Eye (tissue), 1 donor: ENCODE results near the gene NUF2.
"Not testable (repeated sequence)": the region's sequence is repeated elsewhere in the genome, so short reads cannot be mapped to it uniquely, and the experiment has no call there.

ENCODE experiments used
- DNase-seq: peaks from one replicate; pipeline ENCODE4 v3.0.0-alpha.2; 2015

NUF2 gene

GRCh38 chr1:163321311-163322305 lies at the start of gene NUF2:
Gene NUF2 (plus strand): TSS chr1:163321954. CDS start chr1:163326052, 4,098 bp downstream.
- peak; percentile 99 for DNase-seq

- no peak for DNase-seq
Measured at GRCh38 chr1:163273766-163274441, 47.9 kb upstream of the NUF2 start.

- no peak for DNase-seq
Measured at GRCh38 chr1:163275222-163275621, 46.5 kb upstream of the NUF2 start.

GRCh38 chr1:163278602-163279001 lies 43.2 kb upstream of the NUF2 start:
- no peak for DNase-seq

- DNase-seq: not testable (repeated sequence)
Measured at GRCh38 chr1:163284867-163285266, 36.9 kb upstream of the NUF2 start.

GRCh38 chr1:163290025-163290640 lies 31.6 kb upstream of the NUF2 start:
- DNase-seq: peak; percentile 4

- DNase-seq: no peak
Measured at GRCh38 chr1:163291461-163291860, 30.3 kb upstream of the NUF2 start.

- not testable (repeated sequence) for DNase-seq
Measured at GRCh38 chr1:163292153-163292552, 29.6 kb upstream of the NUF2 start.

- not testable (repeated sequence) for DNase-seq
Measured at GRCh38 chr1:163293497-163293896, 28.3 kb upstream of the NUF2 start.

- no peak for DNase-seq
Measured at GRCh38 chr1:163295949-163296348, 25.8 kb upstream of the NUF2 start.

- DNase-seq: no peak
Measured at GRCh38 chr1:163296504-163297263, 25.1 kb upstream of the NUF2 start.

GRCh38 chr1:163298365-163298764 lies 23.4 kb upstream of the NUF2 start:
- no peak for DNase-seq

- no peak for DNase-seq
Measured at GRCh38 chr1:163300568-163300967, 21.2 kb upstream of the NUF2 start.

GRCh38 chr1:163303561-163303960 lies 18.2 kb upstream of the NUF2 start:
- DNase-seq: no peak

- DNase-seq: no peak
Measured at GRCh38 chr1:163305441-163305840, 16.3 kb upstream of the NUF2 start.

GRCh38 chr1:163307479-163308171 lies 14.1 kb upstream of the NUF2 start:
- no peak for DNase-seq

- DNase-seq: no peak
Measured at GRCh38 chr1:163308811-163309210, 12.9 kb upstream of the NUF2 start.

- DNase-seq: peak; percentile 73
Measured at GRCh38 chr1:163315773-163316374, 5.9 kb upstream of the NUF2 start.

GRCh38 chr1:163320891-163321290 lies 863 bp upstream of the NUF2 start:
- no peak for DNase-seq

GRCh38 chr1:163323339-163323738 lies 1.6 kb downstream of the NUF2 start:
- DNase-seq: not testable (repeated sequence)

- peak; percentile 8 for DNase-seq
Measured at GRCh38 chr1:163331116-163331515, 9.4 kb downstream of the NUF2 start.

GRCh38 chr1:163335216-163335615 lies 13.5 kb downstream of the NUF2 start:
- DNase-seq: no peak
